SH-SY5Y (cell line): ENCODE measurements around the gene PLCL1.

Experiments
- GATA2 ChIP-seq: IDR thresholded peaks from 2 replicates; pipeline ENCODE4 v1.6.1; 2011; ENCODE audit warnings: mild to moderate bottlenecking, low read depth, low read length
- GATA3 ChIP-seq: IDR thresholded peaks from 2 replicates; pipeline ENCODE4 v1.6.1; 2011; ENCODE audit warnings: low read depth, mild to moderate bottlenecking, low read length, moderate library complexity

GRCh38 chr2:198012025-198012424 is 207.6 kb downstream of the PLCL1 start:
- TF ChIP-seq GATA2: no peak
- TF ChIP-seq GATA3: no peak
